ENCODE results near the gene GRAMD4. TPM values are rescaled to one million over a fixed set of nuclear protein-coding genes. Genes with fewer than 3 reads are reported as not detected.
A peak's percentile ranks its signal among the peaks of the same experiment; 100 is the strongest.

GRAMD4 gene
- total RNA-seq, 2 donors from 2014 or later = 38.0 to 43.3 TPM

- TF ChIP-seq CTCF (conservative IDR thresholded peaks at IDR 0.05) = no peak
- no peaks in the 10 kb centered on the region for H3K9me3 Mint-ChIP-seq
- 88 to 93% methylated on average over 11 to 18 of the region's 18 CpGs for WGBS, 2 experiments (ENCODE audit: insufficient coverage in 1 of 2, insufficient read length in 1 of 2)
- no peak overlapping the region for H3K4me3 Mint-ChIP-seq
- Histone ChIP-seq H3K27me3 (ENCODE audit: control insufficient read depth, insufficient read depth, low read length, poor library complexity, severe bottlenecking) (no peaks in the 10 kb centered on the region), H3K9ac (ENCODE audit: extremely low read depth, low read length, poor library complexity, severe bottlenecking) (no peak overlapping the region), H3K4me3 (ENCODE audit: low read length) (no peak overlapping the region), H3K27ac (ENCODE audit: low read depth, low read length) (no peak overlapping the region), H3K4me1 (ENCODE audit: control insufficient read depth, insufficient read depth, low read length) (no peaks in the 10 kb centered on the region), H3K9me3 (ENCODE audit: control insufficient read depth, low read length) (no peaks in the 10 kb centered on the region), H3K36me3 (ENCODE audit: control insufficient read depth, insufficient read depth, low read length) (no peaks in the 10 kb centered on the region)
- H3K4me1 Mint-ChIP-seq = peaks cover 10% of the 10 kb centered on the region
- no peak overlapping the region for H3K27ac Mint-ChIP-seq
- H3K36me3 Mint-ChIP-seq (ENCODE audit: low read depth) = peaks cover 2% of the 10 kb centered on the region
- no peak for DNase-seq
- no peaks in the 10 kb centered on the region for H3K27me3 Mint-ChIP-seq (ENCODE audit: insufficient read depth)
Measured at GRCh38 chr22:46638601-46639431, 18.6 kb downstream of the GRAMD4 start.

GRCh38 chr22:46639843-46640242 lies 19.7 kb downstream of the GRAMD4 start:
- Histone ChIP-seq H3K9ac (ENCODE audit: extremely low read depth, low read length, poor library complexity, severe bottlenecking) (no peak overlapping the region), H3K4me1 (ENCODE audit: control insufficient read depth, insufficient read depth, low read length) (no peaks in the 10 kb centered on the region), H3K9me3 (ENCODE audit: control insufficient read depth, low read length) (no peaks in the 10 kb centered on the region), H3K4me3 (ENCODE audit: low read length) (no peak overlapping the region), H3K27me3 (ENCODE audit: control insufficient read depth, insufficient read depth, low read length, poor library complexity, severe bottlenecking) (no peaks in the 10 kb centered on the region), H3K27ac (ENCODE audit: low read depth, low read length) (no peak overlapping the region), H3K36me3 (ENCODE audit: control insufficient read depth, insufficient read depth, low read length) (no peaks in the 10 kb centered on the region)
- Mint-ChIP-seq H3K36me3 (ENCODE audit: low read depth) (peaks cover 2% of the 10 kb centered on the region), H3K9me3 (no peaks in the 10 kb centered on the region), H3K27ac (peak overlapping the region; percentile 36), H3K4me3 (no peak overlapping the region), H3K4me1 (peaks cover 4% of the 10 kb centered on the region), H3K27me3 (ENCODE audit: insufficient read depth) (no peaks in the 10 kb centered on the region)
- no peak for TF ChIP-seq CTCF (conservative IDR thresholded peaks at IDR 0.05)
- 94 to 98% methylated on average over 4 to 11 of the region's 11 CpGs for WGBS, 2 experiments (ENCODE audit: insufficient coverage in 1 of 2, insufficient read length in 1 of 2)
- DNase-seq = no peak

GRCh38 chr22:46640293-46641055 lies 20.3 kb downstream of the GRAMD4 start:
- DNase-seq = no peak
- Histone ChIP-seq H3K9me3 (ENCODE audit: control insufficient read depth, low read length) (no peaks in the 10 kb centered on the region), H3K4me3 (ENCODE audit: low read length) (no peak overlapping the region), H3K27me3 (ENCODE audit: control insufficient read depth, insufficient read depth, low read length, poor library complexity, severe bottlenecking) (no peaks in the 10 kb centered on the region), H3K27ac (ENCODE audit: low read depth, low read length) (no peak overlapping the region), H3K36me3 (ENCODE audit: control insufficient read depth, insufficient read depth, low read length) (no peaks in the 10 kb centered on the region), H3K9ac (ENCODE audit: extremely low read depth, low read length, poor library complexity, severe bottlenecking) (no peak overlapping the region), H3K4me1 (ENCODE audit: control insufficient read depth, insufficient read depth, low read length) (no peaks in the 10 kb centered on the region)
- Mint-ChIP-seq H3K36me3 (ENCODE audit: low read depth) (peaks cover 2% of the 10 kb centered on the region), H3K4me1 (peaks cover 4% of the 10 kb centered on the region), H3K9me3 (no peaks in the 10 kb centered on the region), H3K27me3 (ENCODE audit: insufficient read depth) (no peaks in the 10 kb centered on the region), H3K4me3 (no peak overlapping the region), H3K27ac (peak overlapping the region; percentile 36)
- no peak for TF ChIP-seq CTCF (conservative IDR thresholded peaks at IDR 0.05)
- WGBS, 2 experiments (ENCODE audit: insufficient coverage in 1 of 2, insufficient read length in 1 of 2) = 87 to 90% methylated on average over 15 to 23 of the region's 24 CpGs
